GM18861 (cell line): ENCODE measurements around the gene ENTPD8.
"Not testable (repeated sequence)": the region's sequence is repeated elsewhere in the genome, so short reads cannot be mapped to it uniquely, and the experiment has no call there.

Experiments used
- ATAC-seq: cut with Tn5 transposase; IDR thresholded peaks from one replicate; pipeline ENCODE4 v1.9.1; 2021; ENCODE audit not compliant: unreplicated experiment

Gene ENTPD8

GRCh38 chr9:137411645-137412380 is 29.3 kb downstream of the ENTPD8 start:
- ATAC-seq: no peak

DNA sequence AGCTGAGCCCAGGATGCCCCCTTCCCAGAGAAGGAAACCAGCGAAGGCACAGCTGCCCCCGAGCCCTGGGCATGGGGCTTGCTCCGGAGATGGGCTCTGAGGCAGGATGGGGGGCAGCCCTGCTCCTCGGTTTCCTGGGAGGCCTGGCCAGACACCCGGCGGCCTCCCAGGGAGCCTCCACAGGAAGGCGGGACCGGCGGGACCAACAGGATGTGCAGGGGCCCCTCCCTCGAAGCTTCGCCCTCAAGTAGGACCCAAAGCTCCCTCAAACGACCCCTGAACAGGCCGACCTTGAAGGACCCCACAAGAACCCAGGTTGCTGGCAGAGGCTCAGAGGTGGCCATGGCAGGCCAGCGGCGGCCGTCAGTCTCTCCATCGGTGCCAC is 29.9 kb downstream of the ENTPD8 start:
- no peak for ATAC-seq

- ATAC-seq: no peak
These were observed 30.3 kb downstream of the ENTPD8 start for GRCh38 chr9:137410891-137411249.

DNA sequence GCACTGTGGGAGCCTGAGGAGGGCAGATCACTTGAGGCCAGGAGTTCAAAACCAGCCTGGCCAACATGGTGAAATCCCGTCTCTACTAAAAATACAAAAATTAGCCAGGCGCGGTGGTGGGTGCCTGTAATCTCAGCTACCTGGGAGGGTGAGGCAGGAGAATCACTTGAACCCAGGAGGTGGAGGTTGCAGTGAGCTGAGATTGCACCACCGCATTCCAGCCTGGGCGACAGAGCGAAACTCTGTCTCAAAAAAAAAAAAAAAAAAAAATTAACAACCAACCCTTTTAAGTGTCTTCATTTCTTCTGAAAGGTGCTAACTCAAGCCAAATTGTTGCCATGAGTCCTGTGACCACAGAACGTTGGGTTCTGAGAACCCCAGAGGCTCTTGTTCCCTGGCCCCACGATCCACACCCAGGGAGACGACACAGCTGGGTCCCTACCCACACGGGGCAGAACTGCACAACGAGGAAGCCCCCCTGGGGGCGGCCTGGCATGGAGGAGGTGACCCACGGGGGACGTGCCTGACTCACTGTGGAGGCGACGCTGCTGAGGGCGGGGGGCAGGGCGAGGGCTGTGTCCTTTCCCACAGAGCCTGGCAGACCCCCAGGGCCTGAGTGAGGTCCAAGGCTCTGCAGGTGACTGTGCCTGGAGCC is 30.8 kb downstream of the ENTPD8 start:
- ATAC-seq: not testable (repeated sequence)

- no peak for ATAC-seq
These were observed 31.6 kb downstream of the ENTPD8 start for GRCh38 chr9:137409515-137409914.

DNA sequence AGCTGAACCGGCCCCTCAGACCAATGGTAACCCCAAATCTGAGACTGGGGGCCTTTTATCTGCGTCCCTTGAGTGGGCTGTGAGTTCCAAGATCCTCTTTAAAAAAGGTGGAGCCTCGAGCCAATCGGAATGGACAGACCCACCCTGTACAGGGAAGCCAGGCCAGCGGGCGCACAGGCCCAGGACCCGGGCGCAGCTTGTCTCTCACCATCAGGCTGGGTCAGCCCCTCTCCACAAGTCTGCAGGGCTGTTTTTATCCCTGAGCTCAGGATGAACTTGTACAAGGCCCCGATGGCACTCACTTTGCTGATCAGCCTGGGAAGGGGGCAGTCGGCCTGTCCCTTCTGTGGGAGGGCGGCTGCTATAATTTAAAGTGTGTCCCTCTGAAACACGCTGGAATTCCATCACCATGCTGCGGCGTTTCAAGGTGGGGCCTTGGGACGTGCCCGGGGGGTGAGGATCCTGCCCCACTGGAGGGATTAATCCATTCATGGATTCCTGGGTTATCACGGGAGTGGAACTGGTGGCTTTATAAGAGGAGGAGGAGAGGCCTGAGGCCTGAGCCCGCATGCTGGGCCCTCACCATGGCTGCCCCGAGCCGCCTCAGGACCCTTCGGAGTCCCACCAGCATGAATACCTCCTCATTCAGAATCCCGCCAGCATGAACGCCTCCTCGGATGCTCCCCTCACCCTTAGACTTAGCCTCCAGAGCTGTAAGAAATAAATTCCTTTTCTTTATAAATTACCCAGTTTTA is 32.3 kb downstream of the ENTPD8 start:
- ATAC-seq: no peak

- ATAC-seq: no peak
These were observed 33.4 kb downstream of the ENTPD8 start for GRCh38 chr9:137407590-137408300.

GRCh38 chr9:137406876-137407589 is 34.1 kb downstream of the ENTPD8 start:
- no peak for ATAC-seq

DNA sequence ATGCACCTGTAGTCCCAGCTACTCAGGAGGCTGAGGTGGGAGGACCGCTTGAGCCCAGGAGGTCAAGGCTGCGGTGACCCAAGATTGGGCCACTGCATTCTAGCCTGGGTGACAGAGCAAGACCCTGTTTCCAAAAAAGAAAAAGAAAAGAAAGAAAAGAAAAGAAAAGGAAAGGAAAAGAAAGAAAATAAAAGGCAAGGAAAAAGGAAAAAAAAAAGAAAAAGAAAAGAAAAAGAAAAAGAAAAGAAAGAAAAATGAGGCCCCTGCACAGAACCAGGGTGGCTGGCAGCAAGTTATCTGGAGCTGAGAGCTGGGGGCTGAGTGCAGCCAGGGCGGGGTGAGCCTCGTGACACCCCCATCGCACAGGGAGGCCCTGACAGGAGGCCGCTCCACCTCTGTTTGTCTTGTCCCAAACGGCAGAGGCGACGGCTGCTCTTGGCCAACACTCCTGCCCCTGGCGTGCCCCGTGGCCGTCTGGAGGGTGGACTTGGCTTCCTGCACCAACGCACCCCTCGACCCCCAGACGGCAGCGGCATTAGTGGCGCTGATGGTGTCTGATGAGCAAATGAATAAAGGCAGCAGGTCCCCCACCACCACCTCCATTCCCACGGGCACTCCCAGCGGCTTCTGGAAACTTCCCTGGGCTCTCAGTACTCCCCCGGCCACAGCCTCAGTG is 34.9 kb downstream of the ENTPD8 start:
- no peak for ATAC-seq

- no peak for ATAC-seq
These were observed 35.5 kb downstream of the ENTPD8 start for GRCh38 chr9:137405677-137406081.

DNA sequence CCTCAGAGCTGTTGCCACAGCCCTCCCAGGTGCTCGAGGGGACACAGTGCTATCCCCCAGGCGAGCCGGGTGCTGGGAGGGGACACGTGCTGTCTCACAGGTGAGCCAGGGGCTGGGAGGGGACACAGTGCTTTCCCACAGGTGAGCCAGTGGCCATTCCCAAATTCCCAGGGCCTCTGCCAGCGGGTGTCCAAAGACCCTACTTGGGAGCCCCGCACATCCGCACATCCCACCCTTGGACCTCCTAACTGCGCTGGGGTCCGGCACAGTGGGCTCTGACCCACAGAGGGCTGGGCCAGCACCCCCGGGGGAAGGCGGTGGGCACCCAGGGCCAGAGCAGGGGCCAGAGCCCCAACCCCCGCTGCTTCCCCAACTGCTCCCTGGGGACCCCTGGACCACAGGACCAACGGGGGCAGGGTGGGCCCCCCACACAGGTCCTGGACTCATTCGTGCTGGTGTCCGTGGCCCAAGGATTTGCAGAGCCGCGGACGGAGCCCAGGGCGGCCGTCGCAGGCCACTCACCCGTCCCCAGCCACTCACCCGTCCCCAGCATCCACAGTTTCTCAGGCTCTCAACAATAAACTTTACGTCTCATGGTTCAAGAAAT is 36.1 kb downstream of the ENTPD8 start:
- ATAC-seq: no peak

GRCh38 chr9:137403269-137403668 is 37.9 kb downstream of the ENTPD8 start:
- no peak for ATAC-seq

GRCh38 chr9:137402746-137403145 is 38.4 kb downstream of the ENTPD8 start:
- no peak for ATAC-seq

GRCh38 chr9:137398561-137399468 is 42.3 kb downstream of the ENTPD8 start:
- ATAC-seq: no peak

DNA sequence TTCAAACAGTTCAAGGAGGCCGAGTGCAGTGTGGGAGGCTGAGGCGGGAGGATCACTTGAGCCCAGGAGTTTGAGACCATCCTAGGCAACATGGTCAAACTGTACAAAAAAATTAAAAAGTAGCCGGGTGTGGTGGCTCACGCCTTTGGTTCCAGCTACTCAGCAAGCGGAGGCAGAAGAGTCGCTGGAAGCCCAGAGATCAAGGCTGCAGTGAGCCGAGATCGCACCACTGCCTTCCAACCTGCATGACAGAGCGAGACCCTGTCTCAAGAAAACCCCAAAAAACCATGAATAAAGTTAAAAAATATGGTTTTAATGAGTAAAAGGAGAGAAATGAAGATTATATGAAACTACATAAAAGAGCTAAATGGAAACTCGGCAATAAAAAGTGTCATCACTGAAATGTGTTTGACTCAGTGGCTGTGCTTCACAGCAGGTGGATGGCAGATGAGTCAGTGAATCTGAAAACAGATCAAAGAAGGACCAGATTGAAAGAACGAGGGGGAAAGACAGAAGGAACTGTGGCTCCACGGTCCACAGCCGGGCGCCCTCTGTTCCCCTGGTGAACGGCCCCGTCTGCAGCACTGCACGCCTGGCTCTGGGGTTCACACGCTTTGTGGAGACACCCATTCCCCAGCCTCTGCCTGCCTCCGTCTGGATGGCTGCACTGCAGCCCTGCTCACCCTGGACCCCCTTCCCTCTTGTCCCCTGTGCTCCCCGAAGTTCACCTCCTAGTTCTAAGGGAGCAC is 43.3 kb downstream of the ENTPD8 start:
- no peak for ATAC-seq

DNA sequence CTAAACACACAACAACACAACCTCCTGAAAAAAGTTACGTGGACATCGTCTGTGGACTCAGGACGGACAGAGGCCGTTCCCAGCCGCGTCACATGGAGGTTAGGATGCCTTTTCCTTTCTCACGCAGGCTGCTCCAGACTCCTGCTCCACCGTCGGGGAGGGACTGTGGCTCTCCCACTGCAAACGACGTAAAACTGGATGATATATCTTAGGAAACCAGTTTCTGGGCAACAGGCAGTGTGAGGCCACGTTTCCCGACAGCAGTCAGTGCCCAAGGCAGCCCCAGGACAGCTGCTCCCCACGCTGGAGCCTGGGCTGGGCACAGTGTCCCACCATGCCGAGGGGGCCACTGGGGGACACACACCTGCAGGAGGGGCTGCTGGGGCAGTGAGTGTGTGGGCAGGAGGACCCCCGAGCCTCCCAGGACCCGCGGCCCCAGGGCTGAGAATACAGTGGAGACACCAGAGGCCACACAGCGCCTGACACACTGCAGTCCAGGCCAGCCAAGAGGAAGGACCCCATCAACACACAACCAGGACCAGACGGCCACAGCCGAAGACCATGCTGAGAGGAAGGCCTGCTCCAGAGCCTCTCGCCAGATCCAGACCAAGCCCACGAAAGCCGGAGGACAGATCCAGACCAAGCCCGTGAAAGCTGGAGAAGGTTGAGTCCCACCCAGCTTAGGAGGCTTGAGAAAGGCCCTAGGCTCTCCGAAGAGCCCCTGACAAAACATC is 44.4 kb downstream of the ENTPD8 start:
- ATAC-seq: no peak

GRCh38 chr9:137396227-137396626 is 44.9 kb downstream of the ENTPD8 start:
- ATAC-seq: no peak

DNA sequence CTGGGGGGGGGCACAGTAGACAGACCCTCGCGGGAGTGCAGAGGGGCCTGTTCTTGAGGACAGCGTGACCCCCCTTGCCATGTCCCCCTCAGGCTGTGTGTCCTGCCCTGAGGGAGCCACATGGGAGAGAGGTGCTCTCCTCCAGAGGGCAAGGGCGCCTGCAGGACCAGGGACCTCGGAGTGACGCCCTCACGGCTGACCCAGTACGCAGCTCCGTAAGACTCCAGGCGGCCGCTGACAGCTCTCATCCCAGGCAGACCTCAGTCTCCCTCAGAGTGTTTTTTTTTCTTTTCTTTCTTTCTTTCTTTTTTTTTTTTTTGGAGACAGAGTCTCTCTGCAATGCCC is 45.5 kb downstream of the ENTPD8 start:
- ATAC-seq: no peak
